Suppressor macrophage (primary cell): ENCODE data around the gene ICAM2.
"Not testable (repeated sequence)": the region's sequence is repeated elsewhere in the genome, so short reads cannot be mapped to it uniquely, and the experiment has no call there.

Source experiments
- DNase-seq, 4 experiments: peaks; one replicate each; pipeline ENCODE4 v3.0.0-alpha.2; 2020 to 2022

The ICAM2 gene

DNA sequence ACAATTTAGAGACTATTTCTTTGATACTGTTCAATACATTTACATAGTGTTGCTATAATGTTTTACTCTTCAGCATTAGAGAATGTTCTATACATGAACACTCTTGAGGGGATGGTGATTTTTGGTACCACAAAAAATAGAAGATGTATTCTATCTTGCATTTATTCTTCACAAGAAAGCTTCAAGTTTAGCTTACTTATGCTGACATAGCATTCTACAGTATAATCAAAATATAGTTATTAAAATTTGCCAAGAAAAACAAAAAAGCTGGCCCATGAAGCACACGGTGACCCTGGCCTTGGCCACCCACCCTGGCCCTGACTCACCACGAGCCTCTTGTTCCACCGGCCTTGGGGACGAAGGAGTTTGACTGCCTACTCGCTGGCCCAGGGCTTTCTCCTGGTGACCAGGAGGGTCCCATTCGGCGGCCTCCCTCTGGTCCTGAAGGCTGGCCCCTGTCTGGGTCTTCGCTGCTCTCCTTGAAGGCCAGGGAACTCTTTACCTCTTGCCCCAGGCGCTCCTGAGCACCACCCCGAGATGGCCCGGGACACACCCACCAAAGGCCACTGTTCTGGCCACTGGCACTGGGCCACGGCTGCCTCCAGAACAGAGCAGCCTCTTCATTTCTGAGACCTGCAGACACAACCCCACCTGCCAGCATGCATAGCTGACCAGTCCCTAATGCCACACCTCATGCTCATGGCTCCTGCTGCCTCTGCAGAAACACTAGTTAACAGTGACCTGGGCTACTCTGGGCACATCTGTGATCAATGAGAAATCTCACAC, 22.5 kb upstream of the ICAM2 start:
- no peak for DNase-seq

GRCh38 chr17:64041912-64042311, 21.5 kb upstream of the ICAM2 start:
- no peak for DNase-seq

DNA sequence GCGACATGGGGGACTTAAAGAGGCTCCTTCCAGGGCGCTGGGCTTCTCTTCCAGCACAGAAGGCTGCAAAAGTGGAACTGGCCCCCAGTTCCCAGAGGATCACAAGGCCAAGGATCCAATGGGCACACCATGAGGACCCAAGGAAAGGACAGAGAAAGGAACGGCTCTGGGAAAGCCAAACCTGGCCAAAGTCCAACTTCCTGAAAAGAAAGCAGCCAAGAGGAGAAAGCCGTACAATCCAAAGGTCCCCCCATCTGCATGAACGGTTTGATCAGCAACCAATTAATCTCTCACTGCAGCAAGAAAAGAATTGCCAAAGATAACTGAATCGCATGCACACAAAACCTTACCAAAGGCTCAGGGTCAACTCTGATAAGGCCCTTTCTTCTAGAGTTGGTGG, 19.8 kb upstream of the ICAM2 start:
- DNase-seq: no peak

GRCh38 chr17:64039106-64039400, 18.6 kb upstream of the ICAM2 start:
- DNase-seq: no peak

GRCh38 chr17:64038331-64039105, 18.1 kb upstream of the ICAM2 start:
- DNase-seq: no peak

- DNase-seq: no peak
These were observed 17.4 kb upstream of the ICAM2 start for GRCh38 chr17:64037802-64038201.

DNA sequence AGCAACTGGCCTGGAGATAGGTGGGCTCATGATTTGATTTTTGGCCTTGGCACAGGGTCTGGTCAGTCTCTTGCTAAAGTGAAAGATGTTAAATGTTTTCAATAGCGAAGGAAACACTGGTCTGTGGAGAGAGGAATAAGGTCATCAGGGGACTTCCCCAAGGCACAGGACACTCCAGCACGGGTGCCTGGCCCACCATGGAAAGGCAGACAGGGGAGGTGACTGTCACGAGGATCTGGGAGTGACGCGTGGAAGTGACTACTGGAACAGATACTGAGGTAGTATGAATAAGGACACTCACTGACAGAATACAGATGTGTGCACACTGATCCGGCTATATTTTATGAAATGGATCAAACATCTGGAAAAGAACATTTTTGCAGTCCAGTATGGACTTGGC, 16.7 kb upstream of the ICAM2 start:
- DNase-seq: no peak

DNA sequence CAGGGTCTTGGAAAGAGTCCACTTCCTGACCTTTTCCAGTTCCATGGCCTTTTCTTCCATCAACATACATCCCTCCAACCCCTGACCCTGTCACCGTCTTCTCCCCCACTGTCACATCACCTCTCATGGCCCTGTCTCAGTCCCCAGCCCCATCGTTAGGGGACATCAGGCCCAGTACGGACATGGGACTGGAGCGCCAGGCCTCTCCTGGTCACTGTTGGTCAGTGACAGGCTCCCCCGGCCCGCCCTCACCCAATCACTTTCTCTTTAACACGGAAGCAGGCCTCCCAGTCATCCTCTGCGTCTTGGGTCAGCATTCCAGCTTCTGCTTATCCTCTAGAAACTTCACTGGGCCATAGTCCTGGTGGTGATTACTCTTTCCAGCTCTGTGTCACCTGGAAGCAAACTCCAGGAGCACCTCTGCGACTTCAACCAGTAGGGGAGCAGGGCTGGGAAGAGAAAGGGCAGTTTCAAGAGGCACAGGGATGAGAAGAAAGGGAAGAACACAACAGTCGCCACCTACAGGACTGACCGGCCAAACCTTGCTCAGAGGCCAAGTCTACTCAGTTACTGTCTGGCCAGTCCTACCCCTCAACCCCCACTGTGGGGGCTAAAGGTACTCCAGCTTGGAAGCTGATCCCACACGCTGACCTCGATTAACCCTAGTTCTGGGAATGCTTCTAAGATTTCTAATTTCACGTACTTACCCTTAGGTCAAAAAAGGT, 15.9 kb upstream of the ICAM2 start:
- no peak for DNase-seq

DNA sequence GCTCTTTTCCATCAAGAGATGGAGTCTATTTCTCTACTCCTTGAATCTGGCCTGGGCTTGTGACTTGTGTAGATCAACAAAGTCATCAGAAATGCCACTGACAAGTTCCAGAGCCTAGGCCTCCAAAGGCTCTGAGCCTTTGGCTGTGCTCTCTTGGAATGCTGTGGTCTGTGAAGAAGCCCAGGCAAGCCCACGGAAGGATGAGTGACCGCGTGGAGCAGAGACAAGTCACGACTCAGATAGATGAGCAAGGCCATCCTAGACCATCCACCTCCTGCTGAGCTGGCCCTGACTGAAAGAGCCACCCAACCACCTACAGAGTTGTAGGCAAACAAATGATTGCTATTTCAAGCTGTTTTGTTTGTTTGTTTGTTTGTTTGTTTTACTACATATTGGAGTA, 11.6 kb upstream of the ICAM2 start:
- DNase-seq: no peak

DNA sequence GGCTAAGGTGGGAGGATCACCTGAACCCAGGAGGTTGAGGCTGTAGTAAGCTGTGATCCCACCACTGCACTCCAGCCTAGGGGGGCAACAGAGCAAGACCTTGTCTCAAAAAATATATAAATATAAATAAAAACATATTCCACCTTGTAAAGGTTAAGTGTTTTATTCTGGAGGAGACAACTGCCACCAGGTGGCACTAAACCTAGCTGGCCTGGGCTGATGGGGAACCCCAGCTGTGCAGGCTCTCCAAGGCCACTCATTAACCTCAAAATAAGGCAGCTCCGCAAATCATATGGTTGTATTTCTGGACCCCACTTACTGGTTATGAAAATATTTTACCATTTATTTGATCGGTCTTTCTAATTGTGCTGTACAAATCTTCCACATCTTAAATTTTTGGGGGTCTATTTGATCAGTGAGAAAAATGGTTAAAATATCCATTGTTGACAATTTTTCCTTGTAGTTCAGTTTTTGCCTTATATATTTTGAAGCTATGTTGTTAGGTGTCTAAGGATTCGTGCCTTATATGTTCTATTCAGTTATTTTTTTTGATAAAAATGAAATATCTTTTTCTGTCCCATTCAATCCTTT, 8.5 kb upstream of the ICAM2 start:
- DNase-seq: peak; percentile 80 to 89 (median 85)

DNA sequence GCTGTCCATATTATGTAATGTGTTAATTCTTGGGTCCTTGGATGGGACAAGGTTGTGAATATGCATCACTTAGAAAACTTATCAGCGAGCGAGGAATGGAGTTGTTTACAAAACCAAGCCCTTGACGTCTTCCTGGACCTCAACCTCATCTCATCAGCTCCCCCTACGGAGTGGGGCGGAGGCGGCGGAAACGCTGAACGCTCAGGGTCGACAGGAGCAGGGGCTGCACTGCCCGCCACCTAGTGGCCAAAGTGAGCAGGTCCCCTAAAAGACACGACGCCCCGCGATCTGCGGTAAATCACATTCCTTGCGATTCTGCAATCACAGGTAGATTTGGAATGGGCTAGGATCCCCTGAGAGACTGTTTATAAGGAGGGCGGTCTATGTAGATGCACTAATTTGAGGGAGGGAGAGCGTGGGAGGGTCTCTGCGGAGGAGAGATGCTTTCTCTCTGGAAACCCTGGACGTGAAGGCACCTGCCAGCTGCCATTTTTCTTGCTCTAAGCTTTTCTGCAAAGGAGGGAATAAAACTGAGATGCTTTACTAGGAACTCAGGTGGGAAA, 5.4 kb upstream of the ICAM2 start:
- peak; percentile 84 to 90 (median 87) for DNase-seq

DNA sequence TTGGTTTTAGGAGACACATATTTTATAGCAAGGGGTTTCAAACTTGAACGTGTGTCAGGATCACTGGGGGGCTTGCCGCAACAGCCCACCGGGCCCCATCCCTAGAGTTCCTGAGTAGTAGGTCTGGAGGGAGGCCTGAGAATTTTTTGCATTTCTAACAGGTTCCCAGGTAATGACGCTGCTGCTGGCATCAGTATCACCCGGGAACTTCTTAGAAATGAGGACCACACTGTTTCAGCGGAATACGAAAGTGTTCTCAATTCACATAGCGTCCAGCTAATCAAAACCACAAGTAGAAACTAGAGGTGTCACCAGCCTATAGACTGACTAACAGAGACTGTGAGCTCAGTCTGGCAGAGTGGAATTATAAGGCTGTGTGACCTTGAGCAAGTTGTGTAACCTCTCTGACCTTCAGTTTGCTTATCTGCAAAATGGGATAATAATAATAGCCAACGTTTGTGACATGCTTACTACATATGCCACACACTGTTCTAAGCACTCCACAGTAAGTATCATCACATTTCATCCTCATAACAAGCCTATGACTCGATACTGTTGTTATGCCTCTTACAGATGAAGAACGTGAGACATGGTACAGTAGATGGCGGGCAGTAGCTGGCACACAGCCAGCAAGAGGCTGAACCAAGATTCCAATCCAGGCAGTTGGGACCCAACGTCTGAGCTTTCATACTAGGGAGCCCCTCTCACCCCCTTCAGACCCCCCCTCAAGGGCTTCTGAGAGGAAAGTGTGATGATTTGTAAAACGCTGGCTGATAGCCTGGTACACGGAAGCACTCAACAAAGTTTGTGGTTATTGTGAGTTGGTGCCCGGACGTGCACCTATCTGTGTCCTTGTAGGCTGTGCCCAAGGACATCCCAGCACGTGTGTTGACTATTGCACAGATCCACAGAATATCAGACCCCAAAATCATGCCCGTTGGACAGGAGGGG, 4.6 kb upstream of the ICAM2 start:
- DNase-seq: no peak

GRCh38 chr17:64024215-64024654, 3.8 kb upstream of the ICAM2 start:
- no peak for DNase-seq

- DNase-seq: peak; percentile 19 to 56 (median 50)
These were observed 2.2 kb upstream of the ICAM2 start for GRCh38 chr17:64022611-64023063.

DNA sequence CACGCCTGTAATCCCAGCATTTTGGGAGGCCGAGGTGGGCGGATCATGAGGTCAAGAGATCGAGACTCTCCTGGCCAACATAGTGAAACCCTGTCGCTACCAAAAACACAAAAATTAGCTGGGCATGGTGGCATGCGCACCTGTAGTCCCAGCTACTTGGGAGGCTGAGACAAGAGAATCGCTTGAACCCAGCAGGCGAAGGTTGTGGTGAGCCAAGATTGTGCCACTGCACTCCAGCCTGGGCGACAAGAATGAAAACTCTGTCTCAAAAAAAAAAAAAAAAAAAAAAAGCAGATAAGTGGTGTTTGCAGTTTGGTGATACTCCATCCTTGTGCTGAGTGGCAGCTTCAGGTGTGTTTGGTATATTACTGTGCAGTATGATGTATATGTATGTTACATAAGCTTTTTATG, 877 bp downstream of the ICAM2 start:
- DNase-seq: not testable (repeated sequence)

- no peak for DNase-seq
These were observed 3.0 kb downstream of the ICAM2 start for GRCh38 chr17:64017381-64017980.

GRCh38 chr17:64016974-64017373, 3.5 kb downstream of the ICAM2 start:
- DNase-seq: no peak

- peak in 1 of 4 experiments; percentile 28 for DNase-seq
These were observed 4.1 kb downstream of the ICAM2 start for GRCh38 chr17:64016231-64016784.

DNA sequence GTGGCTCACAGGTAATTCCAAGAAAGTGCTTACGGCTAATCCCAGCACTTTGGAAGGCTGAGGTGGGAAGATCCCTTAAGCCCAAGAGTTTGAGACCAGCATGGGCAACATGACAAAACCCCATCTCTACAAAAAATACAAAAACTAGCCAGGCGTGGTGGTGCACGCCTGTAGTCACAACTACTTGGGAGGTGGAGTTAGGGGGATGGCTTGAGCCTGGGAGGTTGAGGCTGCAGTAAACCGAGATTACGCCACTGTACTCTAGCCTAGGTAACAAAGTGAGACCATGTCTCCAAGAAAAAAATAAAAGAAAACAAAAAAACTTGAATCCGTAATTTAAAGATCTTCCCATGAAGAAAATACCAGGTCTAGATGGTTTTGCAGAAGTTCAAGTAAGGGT, 5.0 kb downstream of the ICAM2 start:
- DNase-seq: no peak

DNA sequence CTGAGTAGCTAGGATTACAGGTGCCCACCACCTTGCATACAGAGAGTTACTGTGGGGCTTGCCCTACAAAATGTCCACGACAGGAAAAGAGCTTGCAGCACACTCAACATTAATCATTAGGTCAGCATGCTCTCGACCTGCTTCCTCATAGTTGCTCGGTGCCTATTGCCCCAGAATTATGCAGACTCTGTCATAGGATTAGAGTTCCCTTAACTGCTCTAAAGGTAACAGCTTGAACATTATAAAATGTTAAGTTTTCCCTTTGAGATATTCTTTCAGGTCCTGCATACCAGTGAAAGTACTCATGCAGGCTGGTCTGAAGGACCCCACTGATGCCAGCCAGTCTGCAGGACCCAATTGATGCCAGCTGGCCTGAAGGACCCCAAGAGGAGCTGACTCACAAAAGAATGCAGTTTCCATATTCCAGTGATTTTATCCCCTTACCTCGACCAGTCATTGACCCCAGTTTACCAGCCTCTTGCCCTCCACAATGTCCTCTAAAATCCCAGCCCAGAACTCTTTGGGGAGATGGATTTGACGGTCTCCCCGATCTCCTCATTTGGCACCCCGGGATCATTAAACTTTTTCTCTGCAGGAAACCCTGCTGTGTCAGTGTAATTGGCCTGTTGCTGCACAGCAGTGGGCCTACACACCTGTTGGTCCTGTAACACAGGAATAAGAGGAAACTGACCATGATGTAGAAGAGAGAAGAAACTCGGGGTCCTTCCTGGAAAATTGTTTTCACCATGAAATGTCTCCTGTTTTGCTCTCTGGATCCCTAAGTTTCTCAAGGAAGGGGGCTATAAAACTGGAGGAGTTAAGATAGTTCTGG, 10.6 kb downstream of the ICAM2 start:
- peak; percentile 61 to 85 (median 78) for DNase-seq
